Measurements from ENCODE around the gene ARHGAP8.

DNA sequence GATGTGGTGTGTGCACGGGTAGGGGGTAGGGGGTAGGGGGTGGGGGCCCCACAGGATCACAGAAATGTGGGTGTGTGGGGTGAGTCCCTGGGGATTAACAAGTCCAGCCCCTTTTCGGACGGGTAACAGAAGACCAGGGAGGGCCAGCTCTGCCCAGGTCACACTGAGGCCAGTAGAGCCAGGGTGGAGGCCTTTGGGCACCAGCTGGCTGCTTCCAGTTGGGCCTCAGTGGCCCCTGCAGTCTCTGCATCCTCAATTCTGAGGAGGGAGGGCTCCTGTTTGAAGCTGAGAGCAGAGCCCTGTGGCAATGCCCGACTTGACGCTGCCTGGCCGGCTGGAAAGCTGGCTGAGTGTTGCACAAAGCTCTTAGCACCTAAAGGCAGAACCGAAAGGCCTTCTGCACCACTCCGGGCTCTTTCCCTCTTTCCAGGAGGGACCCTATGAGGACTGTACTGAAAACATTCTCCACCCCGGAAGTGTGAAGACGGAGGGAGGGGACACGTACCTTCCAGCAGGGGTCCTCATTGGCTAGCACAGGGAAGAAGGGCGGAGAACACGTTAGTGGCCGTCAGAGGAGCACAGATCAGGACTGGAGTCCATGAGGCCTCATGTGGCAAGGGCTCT lies 137.0 kb downstream of the ARHGAP8 start:
- TF ChIP-seq, protein P1, sequence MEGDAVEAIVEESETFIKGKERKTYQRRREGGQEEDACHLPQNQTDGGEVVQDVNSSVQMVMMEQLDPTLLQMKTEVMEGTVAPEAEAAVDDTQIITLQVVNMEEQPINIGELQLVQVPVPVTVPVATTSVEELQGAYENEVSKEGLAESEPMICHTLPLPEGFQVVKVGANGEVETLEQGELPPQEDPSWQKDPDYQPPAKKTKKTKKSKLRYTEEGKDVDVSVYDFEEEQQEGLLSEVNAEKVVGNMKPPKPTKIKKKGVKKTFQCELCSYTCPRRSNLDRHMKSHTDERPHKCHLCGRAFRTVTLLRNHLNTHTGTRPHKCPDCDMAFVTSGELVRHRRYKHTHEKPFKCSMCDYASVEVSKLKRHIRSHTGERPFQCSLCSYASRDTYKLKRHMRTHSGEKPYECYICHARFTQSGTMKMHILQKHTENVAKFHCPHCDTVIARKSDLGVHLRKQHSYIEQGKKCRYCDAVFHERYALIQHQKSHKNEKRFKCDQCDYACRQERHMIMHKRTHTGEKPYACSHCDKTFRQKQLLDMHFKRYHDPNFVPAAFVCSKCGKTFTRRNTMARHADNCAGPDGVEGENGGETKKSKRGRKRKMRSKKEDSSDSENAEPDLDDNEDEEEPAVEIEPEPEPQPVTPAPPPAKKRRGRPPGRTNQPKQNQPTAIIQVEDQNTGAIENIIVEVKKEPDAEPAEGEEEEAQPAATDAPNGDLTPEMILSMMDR (IDR thresholded peaks at IDR 0.05; ENCODE audit: low read depth, low read length): no peak
- TF ChIP-seq, protein P2, sequence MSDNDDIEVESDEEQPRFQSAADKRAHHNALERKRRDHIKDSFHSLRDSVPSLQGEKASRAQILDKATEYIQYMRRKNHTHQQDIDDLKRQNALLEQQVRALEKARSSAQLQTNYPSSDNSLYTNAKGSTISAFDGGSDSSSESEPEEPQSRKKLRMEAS (IDR thresholded peaks at IDR 0.05; ENCODE audit: low read depth, low read length): no peak
